ENCODE results near the gene AXIN2.
A peak's percentile ranks its signal among the peaks of the same experiment; 100 is the strongest.

Gene AXIN2

DNA sequence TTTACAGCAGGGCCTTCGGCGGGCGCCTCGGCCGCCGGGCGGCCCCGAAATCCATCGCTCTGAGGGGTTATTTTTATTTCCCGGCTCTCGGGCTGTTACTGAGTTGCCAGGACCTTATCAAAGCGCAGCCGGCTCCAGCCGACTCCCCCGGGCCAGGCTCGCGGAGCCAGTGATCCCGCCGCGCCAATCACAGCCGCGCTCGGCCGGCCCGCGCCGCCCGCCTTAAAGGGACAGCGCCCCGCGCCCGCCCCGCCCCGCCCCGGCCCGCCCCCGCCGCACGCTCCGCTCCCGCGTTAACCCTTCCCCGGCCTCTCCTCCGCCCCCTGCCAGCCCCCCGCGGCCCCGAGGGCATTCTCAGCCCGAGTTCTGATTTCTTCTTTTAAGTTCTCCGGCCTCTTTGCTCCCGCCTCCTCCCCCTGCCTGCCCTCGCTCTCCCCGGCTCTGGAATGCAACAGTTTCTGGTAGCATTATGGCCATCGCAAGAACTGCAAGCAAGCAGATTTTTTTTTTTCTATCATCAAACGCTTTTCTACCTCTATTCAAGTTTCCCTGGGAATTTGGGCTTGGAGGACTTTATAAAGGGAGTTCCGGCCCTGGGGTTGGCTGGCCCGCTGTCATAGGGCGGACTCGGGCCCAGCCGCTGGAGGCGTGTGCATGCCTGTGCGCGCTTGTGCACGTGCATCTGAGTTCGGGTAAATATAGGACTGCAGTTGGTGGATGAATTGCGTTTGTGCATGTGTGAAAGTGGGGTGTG is at the start of gene AXIN2:
Gene AXIN2, minus strand, starts transcription at position 197 of the 754 bp plus-strand sequence. CDS start 3,028 bp downstream, outside the sequence.
- peak; percentile 92 for DNase-seq (ENCODE audit: low spot score)

- DNase-seq (ENCODE audit: low spot score) = peak; percentile 39
These were observed 48.3 kb upstream of the AXIN2 start for GRCh38 chr17:65609749-65610148.

GRCh38 chr17:65609286-65609685 is 47.8 kb upstream of the AXIN2 start:
- no peak for DNase-seq (ENCODE audit: low spot score)

GRCh38 chr17:65604070-65604469 is 42.6 kb upstream of the AXIN2 start:
- no peak for DNase-seq (ENCODE audit: low spot score)

DNA sequence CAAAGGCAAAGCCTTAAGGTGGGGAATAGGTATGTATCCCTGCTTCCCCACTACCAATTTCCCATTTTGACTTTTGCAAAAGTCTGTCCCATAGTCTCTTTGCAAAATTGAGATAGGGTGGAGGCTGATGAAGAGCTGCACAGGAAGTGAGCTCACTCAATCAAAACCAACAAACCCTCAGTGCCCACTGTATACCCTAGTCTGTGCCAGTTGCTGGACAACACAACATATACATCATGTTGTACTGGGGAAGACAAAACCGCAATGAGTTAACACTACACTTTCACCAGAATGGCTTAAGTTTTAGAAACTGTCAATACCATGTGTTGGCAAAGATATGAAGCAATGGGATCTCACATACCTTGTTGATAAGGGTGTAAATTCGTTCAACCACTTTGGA is 40.4 kb upstream of the AXIN2 start:
- no peak for DNase-seq (ENCODE audit: low spot score)

DNA sequence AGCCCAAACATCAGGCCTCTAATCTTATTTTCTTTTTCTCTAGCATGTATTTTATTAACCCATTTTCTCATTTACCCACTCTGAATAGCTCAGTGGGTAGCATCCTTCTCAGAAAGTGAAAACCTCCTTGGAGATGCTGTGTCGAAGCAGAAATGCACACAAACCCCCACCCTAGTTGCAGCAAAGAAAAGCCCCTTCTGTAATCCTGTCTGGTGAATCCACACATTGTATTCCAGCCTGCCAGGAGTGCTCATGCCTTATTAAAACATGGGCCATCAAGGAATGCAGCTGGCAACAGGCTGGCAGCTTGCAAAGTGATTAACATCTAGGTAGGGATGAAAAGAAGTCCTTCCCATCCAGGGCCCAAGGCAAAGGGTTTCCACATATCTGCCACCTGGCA is 39.7 kb upstream of the AXIN2 start:
- DNase-seq (ENCODE audit: low spot score) = no peak

DNA sequence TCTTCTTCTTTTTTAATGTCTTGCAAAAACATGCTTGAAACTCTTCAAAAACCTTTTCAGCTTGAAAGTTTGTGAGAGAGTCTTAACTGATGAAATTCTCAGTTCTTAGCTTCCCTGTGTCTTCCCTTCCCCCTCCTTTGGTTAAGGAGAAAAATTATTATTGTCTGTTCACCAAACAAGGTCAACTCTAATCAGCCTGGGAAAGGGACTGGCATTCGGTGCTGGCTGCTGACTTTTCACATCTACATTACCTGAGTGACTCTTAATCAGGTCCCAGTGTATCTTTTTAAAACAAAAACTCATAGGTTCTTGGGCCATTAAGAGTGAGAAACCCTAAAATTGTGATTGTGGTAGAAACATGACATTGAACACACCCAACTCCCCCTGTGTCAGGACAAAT is 39.1 kb upstream of the AXIN2 start:
- no peak for DNase-seq (ENCODE audit: low spot score)

DNA sequence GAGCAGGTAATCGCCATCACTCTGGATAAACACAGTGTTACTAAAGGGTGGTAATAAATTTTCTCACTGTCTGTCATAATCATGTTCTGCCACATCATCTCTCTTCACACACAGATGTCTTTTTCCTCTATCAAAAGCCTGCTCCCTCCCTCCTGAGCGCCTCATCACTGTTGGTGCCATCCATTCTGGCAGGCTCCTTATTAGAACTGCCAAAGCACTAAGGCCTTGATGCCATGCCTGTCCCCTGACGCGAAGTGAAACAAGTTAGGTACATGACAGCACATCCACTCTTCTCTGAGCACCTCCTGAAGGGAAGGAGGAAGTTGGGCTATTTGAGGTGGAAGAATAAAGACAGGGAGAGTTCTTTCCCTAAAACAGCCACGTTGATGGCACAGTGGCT is 38.2 kb upstream of the AXIN2 start:
- no peak for DNase-seq (ENCODE audit: low spot score)

DNA sequence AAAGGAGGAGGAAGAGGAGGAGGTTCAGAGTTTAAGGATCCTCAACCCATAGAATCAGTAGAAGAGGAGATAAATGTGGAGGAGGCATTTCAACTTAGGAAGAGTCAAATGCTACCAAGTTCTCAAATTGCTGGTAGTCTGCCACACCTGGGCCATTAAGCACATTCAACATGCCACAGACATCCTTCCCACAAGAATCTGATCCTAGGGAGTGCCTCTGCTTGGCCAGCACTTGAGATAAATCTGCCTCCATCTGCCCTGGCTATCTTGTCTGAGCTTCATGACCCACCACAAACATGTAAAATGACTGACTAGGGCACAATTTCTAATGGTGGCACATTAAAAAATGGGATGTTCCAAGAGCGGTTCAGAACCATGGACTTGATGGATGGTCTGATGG is 37.3 kb upstream of the AXIN2 start:
- DNase-seq (ENCODE audit: low spot score) = no peak

DNA sequence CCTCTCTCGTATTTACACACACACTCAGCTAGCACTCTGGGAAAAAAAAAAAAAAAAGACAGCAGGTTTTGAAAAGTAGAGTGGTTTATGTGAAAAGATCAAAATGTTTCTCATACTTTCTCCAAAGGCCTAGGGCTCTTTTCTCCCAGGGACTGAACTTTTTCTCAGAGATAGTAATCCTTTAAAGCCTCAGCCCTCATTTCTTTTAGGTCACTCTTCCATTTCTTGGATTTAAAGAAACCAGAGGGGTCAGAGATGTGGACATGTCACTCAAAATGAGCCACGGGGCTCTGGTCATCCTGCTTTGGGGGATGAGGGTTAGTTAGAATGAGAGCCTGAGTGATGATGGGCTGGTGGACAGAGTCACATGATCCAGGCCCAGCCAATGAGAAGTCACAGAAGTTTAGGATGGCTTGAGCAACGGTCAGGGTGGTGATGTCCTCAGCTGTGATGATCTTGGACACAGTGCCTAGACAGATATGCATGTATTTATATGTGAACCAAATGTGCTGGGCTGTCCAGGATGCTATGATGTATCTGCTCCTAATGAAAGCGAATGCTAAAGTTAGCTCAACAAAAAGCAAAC is 33.7 kb upstream of the AXIN2 start:
- no peak for DNase-seq (ENCODE audit: low spot score)

DNA sequence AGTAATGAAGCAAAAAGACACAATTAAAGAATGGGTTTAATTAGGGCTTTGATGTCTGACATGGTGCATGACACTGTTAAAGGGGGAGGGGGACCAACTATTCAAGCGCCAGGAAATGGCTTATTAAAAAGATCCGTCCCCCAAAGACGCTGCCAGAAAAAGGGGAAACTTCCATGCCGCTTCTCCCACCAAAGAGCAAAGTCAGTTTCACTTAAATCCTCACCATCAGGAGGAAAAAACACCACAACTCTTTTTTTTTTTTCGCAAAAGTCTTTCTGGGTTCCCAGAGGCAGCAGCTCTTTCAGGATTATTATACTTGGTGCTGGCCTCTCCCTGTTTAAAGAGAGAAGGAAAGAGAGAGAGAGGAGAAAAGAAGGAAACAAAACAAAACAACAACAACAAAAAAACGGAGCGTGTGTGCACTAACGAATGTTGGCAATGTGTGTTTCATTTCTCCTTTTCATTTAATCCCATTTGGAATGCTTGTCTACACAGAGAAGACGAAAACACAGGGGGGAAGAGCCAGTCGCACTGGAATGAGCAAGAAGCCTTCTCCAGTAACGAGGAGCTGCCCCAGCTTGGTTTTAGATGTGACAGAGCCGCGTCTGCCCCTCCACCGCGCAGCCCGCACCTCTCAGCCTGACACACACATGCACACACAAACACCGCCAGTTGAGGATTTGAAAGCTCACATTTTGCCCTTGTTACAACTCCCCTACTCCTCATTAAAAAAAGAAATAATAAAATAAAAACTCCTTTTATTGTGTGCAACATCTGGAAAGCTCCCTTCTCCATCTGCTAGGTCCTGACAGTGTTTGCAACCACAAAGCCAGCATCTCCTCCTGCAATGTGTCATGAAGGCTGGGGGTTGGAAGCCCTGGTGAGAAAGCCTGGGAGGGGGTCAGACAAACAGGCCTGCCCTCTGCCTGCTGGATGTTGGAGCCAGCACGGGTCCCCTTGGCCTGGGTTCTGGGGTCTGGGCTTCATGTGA is 32.7 kb upstream of the AXIN2 start:
- no peak for DNase-seq (ENCODE audit: low spot score)

- DNase-seq (ENCODE audit: low spot score) = no peak
These were observed 31.8 kb upstream of the AXIN2 start for GRCh38 chr17:65593092-65593854.

DNA sequence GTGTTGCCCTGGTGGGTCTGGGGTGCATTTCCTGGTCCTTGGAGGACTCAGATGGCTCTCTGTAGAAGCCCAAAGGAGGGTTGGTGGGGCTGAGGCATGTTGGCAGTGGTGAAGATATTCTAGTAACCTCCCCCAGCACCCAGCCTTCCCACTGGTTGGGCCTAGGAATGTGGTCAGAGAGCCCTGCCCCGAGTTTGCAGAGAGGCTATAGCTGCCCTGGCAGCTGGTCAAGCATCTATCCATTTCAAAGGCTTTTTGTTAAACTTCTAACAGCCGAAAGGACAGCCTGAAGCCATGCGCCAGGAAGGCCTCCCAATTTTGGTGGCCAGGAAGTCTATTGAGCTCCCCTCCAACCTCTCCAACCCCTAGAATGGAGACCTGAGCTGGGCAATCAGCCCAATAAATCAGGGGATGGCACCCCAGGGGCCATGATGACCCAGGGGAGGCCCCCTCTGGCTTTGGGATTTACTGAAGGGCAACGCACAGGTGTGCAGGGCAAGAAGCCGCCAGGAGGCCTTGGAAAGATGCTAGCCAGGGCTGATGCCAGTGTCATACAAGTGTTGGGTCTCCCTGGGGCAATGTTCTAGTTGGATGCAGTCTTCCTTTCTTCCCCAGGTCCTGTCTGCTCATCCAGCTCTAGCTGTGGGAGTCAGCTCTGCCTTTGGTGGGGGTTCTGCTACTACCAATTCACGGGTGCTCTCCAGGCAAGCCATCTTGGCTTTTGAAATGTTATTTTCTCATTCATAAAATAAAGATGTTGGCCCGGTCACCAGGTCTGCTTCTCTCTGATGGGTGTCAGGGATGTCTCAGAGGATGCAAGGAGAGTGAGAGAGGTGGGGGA is 30.9 kb upstream of the AXIN2 start:
- DNase-seq (ENCODE audit: low spot score) = no peak

DNA sequence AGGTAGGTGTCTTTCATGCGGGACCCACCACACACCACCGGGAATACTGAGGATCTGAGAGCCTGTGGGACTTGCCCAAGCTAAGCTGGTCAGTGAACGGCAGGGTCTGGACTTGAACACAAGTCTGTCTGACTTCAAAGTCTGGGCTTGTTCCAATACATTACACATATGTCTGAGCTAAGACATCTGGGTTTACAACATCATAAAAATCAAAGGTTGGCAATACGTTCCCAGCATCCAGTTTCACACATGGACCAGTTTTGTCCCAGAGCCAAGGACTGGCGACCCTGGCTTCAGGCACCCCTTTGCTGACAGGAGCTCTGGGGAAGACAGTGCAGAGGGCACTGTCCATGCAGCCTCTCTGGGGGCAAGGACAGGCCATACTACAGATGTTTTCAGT is 27.9 kb upstream of the AXIN2 start:
- peak; percentile 20 for DNase-seq (ENCODE audit: low spot score)

DNA sequence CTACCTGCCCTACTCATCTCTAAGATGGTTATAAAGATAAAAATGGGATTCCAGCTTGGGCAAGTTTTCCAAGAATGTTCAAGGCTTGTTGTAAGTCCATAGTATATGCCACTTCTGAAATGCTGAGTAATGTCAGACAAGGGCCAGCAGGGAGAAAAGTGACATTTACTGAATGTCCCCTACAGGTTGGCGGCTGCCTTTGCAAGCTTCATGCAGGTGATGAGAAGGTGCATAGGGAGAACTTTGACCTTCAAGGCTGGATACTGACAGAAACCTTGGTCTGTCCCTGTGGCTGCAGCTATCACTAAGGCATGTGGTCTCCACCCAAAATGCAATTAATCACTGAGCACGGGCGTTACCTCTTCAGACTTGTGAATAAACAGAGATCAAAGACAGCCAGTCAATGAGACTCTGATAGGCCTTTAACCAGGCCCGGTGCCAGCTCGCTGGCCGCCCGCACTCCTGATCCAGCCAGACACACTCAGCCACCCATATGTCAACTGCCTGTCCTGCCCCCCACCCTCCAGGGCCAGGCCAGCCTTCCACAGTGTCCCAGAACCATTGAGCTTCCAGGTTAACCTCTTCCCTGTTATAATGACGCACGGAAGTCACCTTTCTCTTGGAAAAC is 26.8 kb upstream of the AXIN2 start:
- DNase-seq (ENCODE audit: low spot score) = peak; percentile 96

DNA sequence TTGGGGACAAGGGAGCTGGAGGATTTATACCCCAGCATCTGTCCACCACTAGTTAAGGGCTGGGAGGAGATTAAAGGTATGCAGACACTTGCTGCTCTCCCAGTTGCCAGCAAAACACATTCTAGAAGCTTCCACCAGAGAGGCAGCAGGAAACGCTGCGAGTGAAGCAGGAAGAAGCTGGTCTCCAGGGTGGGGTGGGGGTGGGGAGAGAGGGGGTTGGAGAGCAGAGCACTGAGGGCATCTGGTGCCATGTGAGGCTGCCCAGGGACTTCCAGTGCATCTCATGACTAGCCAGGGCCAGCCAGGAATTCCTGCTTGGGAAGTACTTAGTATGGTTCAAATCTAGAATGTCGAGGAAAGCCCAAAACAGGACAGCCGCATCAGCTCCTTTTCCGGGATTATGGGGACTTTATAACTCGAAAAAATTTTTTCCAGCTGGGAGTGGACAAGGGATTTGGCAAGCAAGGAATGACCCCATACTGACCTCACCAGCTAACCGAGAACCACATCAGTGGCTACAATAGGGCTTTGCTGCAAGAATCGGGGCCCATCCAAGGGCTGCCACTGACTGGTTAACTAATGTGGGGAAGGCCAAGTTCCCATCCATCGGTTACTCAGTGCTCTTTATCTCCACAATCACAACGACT is 26.2 kb upstream of the AXIN2 start:
- no peak for DNase-seq (ENCODE audit: low spot score)

DNA sequence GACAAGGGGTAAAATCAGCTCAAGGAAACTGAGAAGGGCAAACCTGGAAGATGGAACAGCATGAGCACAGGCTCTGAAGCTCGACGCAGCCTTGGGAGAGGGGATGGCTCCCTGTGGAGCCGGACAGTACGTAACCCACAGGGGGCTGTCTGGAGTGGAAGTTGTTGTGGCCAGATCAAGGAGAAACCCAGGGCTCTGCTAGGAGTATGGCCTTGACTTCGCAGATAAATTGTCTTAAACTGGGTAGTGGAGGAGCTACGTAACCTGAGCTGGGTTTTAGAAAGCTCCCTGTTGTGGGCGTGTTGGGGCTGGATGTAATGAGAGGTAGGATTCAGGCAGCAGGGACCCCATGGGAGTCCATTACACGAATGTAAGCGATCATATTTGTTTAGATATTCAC is 25.5 kb upstream of the AXIN2 start:
- DNase-seq (ENCODE audit: low spot score) = no peak

DNA sequence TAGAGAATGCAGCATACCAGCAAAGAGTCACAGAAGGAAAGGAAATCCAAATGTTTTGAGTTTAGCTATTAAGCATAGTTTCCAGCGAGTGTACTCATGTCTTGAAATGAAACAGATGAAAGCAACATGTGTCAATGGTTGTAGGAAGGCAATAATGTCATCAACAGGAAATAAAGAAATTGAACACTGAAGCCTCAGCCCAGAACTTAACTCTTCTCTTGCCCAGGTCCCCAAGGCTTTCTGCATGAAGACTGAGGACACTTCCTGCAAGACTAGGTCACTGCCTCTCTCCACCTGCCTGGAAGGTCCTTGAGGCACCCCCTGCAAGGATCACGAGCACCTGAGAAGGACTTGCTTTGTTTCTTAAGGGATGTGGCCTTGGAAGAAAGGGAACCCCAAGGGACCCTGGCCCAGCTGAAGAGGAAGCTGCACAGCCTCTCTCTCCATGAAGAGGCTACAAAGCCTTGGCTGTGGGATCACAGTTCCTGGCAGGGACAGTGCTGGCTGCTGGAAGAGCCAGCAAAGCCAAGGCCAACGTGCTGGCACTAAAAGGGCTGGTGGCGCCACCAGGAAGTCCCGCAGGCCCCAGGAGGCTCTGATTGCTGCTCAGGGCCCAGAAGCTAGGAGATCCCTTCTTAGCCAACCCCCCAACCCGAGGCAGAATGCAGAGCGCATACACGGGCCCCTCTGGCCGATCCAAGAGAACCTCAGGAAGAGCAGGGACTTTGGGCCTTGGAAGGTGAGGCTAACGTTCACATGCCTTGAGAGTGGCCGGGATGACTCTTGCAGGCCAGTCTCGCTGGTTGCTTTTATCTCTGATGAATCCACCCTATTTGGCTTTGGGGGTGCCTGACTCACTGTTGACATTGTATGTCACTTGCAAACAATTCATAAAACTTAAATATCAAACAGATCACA is 23.4 kb upstream of the AXIN2 start:
- DNase-seq (ENCODE audit: low spot score) = peak; percentile 68

All from LoVo (cell line).